Karpas-422 (cell line): ENCODE data around the gene ZBTB7C. TPM values are rescaled to one million over a fixed set of nuclear protein-coding genes. Genes with fewer than 3 reads are reported as not detected.

Source experiments
- DNase-seq: peaks from one replicate; pipeline ENCODE4 v3.0.0-alpha.2; 2015
- H2AFZ ChIP-seq: fragments of 200-600 bp; sonication (generic); 2 replicates; pipeline ENCODE4 v1.6.1; 2014; ENCODE audit warnings: antibody characterized with exemption, low read length, mixed read lengths
- H3K27ac ChIP-seq: fragments of 200-600 bp; sonication (generic); 2 replicates; pipeline ENCODE4 v1.5.1; 2014; ENCODE audit warnings: mild to moderate bottlenecking, low read length, moderate library complexity
- H3K27me3 ChIP-seq: fragments of 200-600 bp; sonication (generic); 2 replicates; pipeline ENCODE4 v1.6.1; 2014; ENCODE audit warnings: low read length, mixed read lengths
- H3K36me3 ChIP-seq: fragments of 200-600 bp; sonication (generic); 2 replicates; pipeline ENCODE4 v1.6.1; 2014; ENCODE audit warnings: low read length, mixed read lengths; ENCODE audit not compliant: insufficient read depth
- H3K4me1 ChIP-seq: fragments of 200-600 bp; sonication (generic); 2 replicates; pipeline ENCODE4 v1.6.1; 2014; ENCODE audit warnings: mild to moderate bottlenecking, low read length, mixed read lengths
- H3K4me2 ChIP-seq: fragments of 200-600 bp; sonication (generic); 2 replicates; pipeline ENCODE4 v1.6.1; 2014; ENCODE audit warnings: low read length, low read depth, mild to moderate bottlenecking; ENCODE audit not compliant: poor library complexity, severe bottlenecking
- H3K4me3 ChIP-seq: fragments of 200-600 bp; sonication (generic); 2 replicates; pipeline ENCODE4 v1.5.1; 2014; ENCODE audit warnings: mild to moderate bottlenecking, antibody characterized with exemption, low read length, mixed read lengths
- H3K79me2 ChIP-seq: fragments of 200-600 bp; sonication (generic); 2 replicates; pipeline ENCODE4 v1.6.1; 2014; ENCODE audit warnings: mild to moderate bottlenecking, low read length, mixed read lengths
- H3K9ac ChIP-seq: fragments of 200-600 bp; sonication (generic); 2 replicates; pipeline ENCODE4 v1.6.0; 2014; ENCODE audit warnings: low read length
- H3K9me2 ChIP-seq: fragments of 200-600 bp; sonication (generic), shearing (Covaris generic); replicated peaks from 2 replicates; pipeline ENCODE4 v1.6.0; 2014; ENCODE audit warnings: mild to moderate bottlenecking, low read length, moderate library complexity; ENCODE audit not compliant: insufficient read depth
- H3K9me3 ChIP-seq: fragments of 300-700, 200-600 bp; sonication (generic); 2 replicates; pipeline ENCODE4 v1.6.1; 2014; ENCODE audit warnings: low read length, mixed read lengths
- H4K20me1 ChIP-seq: fragments of 200-600 bp; sonication (generic); 2 replicates; pipeline ENCODE4 v1.6.1; 2014; ENCODE audit warnings: mild to moderate bottlenecking, antibody characterized with exemption, low read length, low read depth; ENCODE audit not compliant: insufficient read depth
- total RNA-seq: library from RNA; depleted of rRNA; stranded (reverse); fragments of >200 nt; shearing (Covaris generic); gene quantifications from 2 replicates; pipeline ENCODE4 v1.2.3, GENCODE V29; 2014; ENCODE audit warnings: low replicate concordance

Gene ZBTB7C
- total RNA-seq, 1 experiment from 2014 or later, result not detected

DNA sequence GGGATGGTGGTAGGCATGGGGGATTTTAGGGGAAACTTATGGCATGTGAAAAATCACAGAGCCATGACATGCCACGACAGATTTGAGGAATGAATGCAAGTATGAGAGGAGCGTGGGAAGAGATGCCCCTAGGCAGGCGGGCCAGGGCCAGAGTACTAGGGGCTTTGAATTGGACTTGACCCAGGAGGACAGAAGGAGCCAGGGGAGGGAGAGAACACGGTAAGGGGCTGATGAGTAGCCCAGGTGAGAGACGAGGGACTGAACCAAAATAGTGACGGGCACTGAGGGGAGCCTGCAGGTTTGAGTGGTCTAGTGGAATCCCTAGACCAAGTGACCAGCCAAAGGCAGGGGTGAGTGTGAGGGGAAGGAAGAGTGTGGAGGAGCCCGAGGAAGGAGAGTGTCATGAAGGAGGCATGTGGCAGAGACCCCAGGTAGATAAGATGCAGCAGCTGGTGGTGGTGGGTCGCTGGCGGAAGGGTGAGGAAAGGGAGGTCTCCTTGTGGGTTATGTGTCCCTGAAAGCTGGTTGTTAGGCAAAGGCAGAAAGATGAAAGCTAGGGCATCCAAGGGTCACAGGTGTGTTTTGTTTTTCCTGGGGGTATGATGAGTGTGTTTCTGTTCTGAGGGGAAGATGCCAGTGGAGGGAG lies 48.7 kb downstream of the ZBTB7C start:
- H3K4me2 ChIP-seq, result no peak overlapping the region
- H3K9ac ChIP-seq, result no peak overlapping the region
- H3K4me3 ChIP-seq, result no peak overlapping the region
- no peak overlapping the region for H2AFZ ChIP-seq
- H3K9me3 ChIP-seq, result no peaks in the 10 kb centered on the region
- no peaks in the 10 kb centered on the region for H3K4me1 ChIP-seq
- no peak overlapping the region for H3K27ac ChIP-seq
- H3K36me3 ChIP-seq, result no peaks in the 10 kb centered on the region
- peaks cover 3% of the 10 kb centered on the region; the same call in 1 of the 2 replicates for H3K27me3 ChIP-seq
- no peaks in the 10 kb centered on the region for H4K20me1 ChIP-seq
- H3K79me2 ChIP-seq, result no peaks in the 10 kb centered on the region
- no peaks in the 10 kb centered on the region for H3K9me2 ChIP-seq
- DNase-seq, result no peak

DNA sequence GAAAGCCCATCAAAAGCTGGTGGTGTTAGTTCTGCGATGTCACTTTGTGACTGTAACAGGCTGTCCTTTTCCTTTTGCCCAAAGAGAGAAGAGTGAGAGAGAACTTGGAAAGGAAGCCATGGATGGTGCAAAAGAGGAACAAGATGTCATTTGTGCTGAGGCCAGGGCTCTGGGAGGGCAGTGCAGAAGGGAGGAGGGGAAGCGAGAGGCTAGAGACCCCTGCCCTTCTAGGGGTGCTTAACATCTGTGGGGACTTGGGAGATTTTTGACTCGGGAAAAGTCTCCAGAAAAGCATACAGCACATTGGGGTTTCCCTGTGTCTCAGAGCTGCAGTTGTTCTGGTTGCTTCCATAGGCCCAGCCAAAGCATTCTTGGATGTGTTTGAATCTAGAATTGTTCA lies 49.6 kb downstream of the ZBTB7C start:
- H3K36me3 ChIP-seq, result no peaks in the 10 kb centered on the region
- no peak overlapping the region for H3K4me2 ChIP-seq
- no peak overlapping the region for H2AFZ ChIP-seq
- no peaks in the 10 kb centered on the region for H3K9me2 ChIP-seq
- no peaks in the 10 kb centered on the region for H3K9me3 ChIP-seq
- H3K27ac ChIP-seq, result no peak overlapping the region
- no peak for DNase-seq
- no peaks in the 10 kb centered on the region for H3K79me2 ChIP-seq
- H3K27me3 ChIP-seq, result no peaks in the 10 kb centered on the region
- H3K9ac ChIP-seq, result no peak overlapping the region
- no peaks in the 10 kb centered on the region for H3K4me1 ChIP-seq
- no peak overlapping the region for H3K4me3 ChIP-seq
- H4K20me1 ChIP-seq, result no peaks in the 10 kb centered on the region

GRCh38 chr18:48358868-48359267 lies 50.3 kb downstream of the ZBTB7C start:
- no peak for DNase-seq
- H2AFZ ChIP-seq, result no peak overlapping the region
- H3K9me3 ChIP-seq, result no peaks in the 10 kb centered on the region
- no peaks in the 10 kb centered on the region for H4K20me1 ChIP-seq
- H3K4me3 ChIP-seq, result no peak overlapping the region
- H3K27ac ChIP-seq, result no peak overlapping the region
- no peaks in the 10 kb centered on the region for H3K4me1 ChIP-seq
- no peak overlapping the region for H3K9ac ChIP-seq
- no peaks in the 10 kb centered on the region for H3K27me3 ChIP-seq
- H3K9me2 ChIP-seq, result no peaks in the 10 kb centered on the region
- no peaks in the 10 kb centered on the region for H3K36me3 ChIP-seq
- H3K79me2 ChIP-seq, result no peaks in the 10 kb centered on the region
- H3K4me2 ChIP-seq, result no peak overlapping the region

- Histone ChIP-seq H2AFZ (no peak overlapping the region), H3K4me1 (no peaks in the 10 kb centered on the region), H3K9ac (no peak overlapping the region), H3K27ac (no peak overlapping the region), H4K20me1 (no peaks in the 10 kb centered on the region), H3K36me3 (no peaks in the 10 kb centered on the region), H3K9me2 (no peaks in the 10 kb centered on the region), H3K79me2 (no peaks in the 10 kb centered on the region), H3K27me3 (no peaks in the 10 kb centered on the region), H3K9me3 (no peaks in the 10 kb centered on the region), H3K4me2 (no peak overlapping the region), H3K4me3 (no peak overlapping the region)
- no peak for DNase-seq
Measured at GRCh38 chr18:48356909-48357631, 52.1 kb downstream of the ZBTB7C start.

- no peaks in the 10 kb centered on the region for H3K9me3 ChIP-seq
- H3K4me3 ChIP-seq, result no peak overlapping the region
- H3K27ac ChIP-seq, result no peak overlapping the region
- no peak for DNase-seq
- H3K79me2 ChIP-seq, result no peaks in the 10 kb centered on the region
- H3K9me2 ChIP-seq, result no peaks in the 10 kb centered on the region
- no peak overlapping the region for H3K4me2 ChIP-seq
- no peaks in the 10 kb centered on the region for H4K20me1 ChIP-seq
- no peaks in the 10 kb centered on the region for H3K36me3 ChIP-seq
- H3K9ac ChIP-seq, result no peak overlapping the region
- no peaks in the 10 kb centered on the region for H3K4me1 ChIP-seq
- H3K27me3 ChIP-seq, result no peaks in the 10 kb centered on the region
- no peak overlapping the region for H2AFZ ChIP-seq
Measured at GRCh38 chr18:48356151-48356745, 52.9 kb downstream of the ZBTB7C start.

- Histone ChIP-seq H3K27ac (no peak overlapping the region), H2AFZ (no peak overlapping the region), H3K36me3 (no peaks in the 10 kb centered on the region), H3K4me3 (no peak overlapping the region), H3K9me2 (no peaks in the 10 kb centered on the region), H3K27me3 (no peaks in the 10 kb centered on the region), H3K79me2 (no peaks in the 10 kb centered on the region), H3K9me3 (no peaks in the 10 kb centered on the region), H3K9ac (no peak overlapping the region), H3K4me1 (no peaks in the 10 kb centered on the region), H4K20me1 (no peaks in the 10 kb centered on the region), H3K4me2 (no peak overlapping the region)
- no peak for DNase-seq
Measured at GRCh38 chr18:48355276-48356115, 53.7 kb downstream of the ZBTB7C start.

- Histone ChIP-seq H3K36me3 (no peaks in the 10 kb centered on the region), H3K4me2 (no peak overlapping the region), H3K9me3 (no peaks in the 10 kb centered on the region), H3K4me1 (no peaks in the 10 kb centered on the region), H3K4me3 (no peak overlapping the region), H3K79me2 (no peaks in the 10 kb centered on the region), H3K27ac (no peak overlapping the region), H2AFZ (no peak overlapping the region), H4K20me1 (no peaks in the 10 kb centered on the region), H3K27me3 (no peaks in the 10 kb centered on the region), H3K9ac (no peak overlapping the region), H3K9me2 (no peaks in the 10 kb centered on the region)
- DNase-seq, result no peak
Measured at GRCh38 chr18:48354746-48355260, 54.4 kb downstream of the ZBTB7C start.
